Measurements from ENCODE around the gene ABCC1. TPM values are rescaled to one million over a fixed set of nuclear protein-coding genes. Genes with fewer than 3 reads are reported as not detected.

ABCC1 gene
- total RNA-seq, 2 donors from 2014 or later, result 15.2 to 27.5 TPM

- no peak overlapping the region for H3K4me3 ChIP-seq
- H3K36me3 ChIP-seq, result no peaks in the 10 kb centered on the region
- H3K4me1 ChIP-seq, result peaks cover 0 to 19% of the 10 kb centered on the region in 2 donors
- H3K9me3 ChIP-seq, result peaks cover 0 to 8% of the 10 kb centered on the region in 2 donors
- no peak overlapping the region for H3K27ac ChIP-seq
- TF ChIP-seq, protein P1, sequence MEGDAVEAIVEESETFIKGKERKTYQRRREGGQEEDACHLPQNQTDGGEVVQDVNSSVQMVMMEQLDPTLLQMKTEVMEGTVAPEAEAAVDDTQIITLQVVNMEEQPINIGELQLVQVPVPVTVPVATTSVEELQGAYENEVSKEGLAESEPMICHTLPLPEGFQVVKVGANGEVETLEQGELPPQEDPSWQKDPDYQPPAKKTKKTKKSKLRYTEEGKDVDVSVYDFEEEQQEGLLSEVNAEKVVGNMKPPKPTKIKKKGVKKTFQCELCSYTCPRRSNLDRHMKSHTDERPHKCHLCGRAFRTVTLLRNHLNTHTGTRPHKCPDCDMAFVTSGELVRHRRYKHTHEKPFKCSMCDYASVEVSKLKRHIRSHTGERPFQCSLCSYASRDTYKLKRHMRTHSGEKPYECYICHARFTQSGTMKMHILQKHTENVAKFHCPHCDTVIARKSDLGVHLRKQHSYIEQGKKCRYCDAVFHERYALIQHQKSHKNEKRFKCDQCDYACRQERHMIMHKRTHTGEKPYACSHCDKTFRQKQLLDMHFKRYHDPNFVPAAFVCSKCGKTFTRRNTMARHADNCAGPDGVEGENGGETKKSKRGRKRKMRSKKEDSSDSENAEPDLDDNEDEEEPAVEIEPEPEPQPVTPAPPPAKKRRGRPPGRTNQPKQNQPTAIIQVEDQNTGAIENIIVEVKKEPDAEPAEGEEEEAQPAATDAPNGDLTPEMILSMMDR (IDR thresholded peaks at IDR 0.05), result no peak
- H3K27me3 ChIP-seq, result no peaks in the 10 kb centered on the region
- DNase-seq (ENCODE audit: low spot score), result no peak
These were observed 17.6 kb downstream of the ABCC1 start for GRCh38 chr16:15966836-15967546.

DNA sequence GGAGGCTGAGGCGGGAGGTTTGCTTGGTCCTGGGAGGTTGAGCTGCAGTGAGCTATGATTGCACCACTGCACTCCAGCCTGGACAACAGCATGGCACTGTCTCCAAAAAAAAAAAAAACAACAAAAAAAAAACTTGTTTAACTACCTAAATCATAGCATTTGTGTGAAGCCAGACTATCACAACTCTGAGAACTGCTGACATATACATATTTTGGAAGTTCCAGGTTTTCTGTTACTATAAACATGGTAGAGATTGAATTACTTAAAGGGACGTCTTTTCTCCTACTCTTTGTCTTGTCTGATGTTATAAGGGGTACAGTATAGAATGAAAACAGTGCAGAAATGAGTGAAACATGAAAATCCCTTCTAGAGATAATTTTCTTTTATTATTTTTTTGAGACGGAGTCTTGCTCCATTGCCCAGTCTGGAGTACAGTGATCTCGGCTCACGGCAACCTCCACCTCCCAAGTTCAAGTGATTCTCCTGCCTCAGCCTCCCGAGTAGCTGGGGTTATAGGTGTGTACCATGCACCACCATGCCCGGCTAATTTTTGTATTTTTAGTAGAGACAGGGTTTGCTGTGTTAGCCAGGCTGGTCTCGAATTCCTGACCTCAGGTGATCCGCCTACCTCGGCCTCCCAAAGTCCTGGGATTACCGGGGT is 18.4 kb downstream of the ABCC1 start:
- H3K27me3 ChIP-seq, result no peaks in the 10 kb centered on the region
- TF ChIP-seq, protein P1 (IDR thresholded peaks at IDR 0.05), result no peak
- no peak overlapping the region for H3K27ac ChIP-seq
- no peaks in the 10 kb centered on the region for H3K36me3 ChIP-seq
- H3K4me1 ChIP-seq, result peaks cover 0 to 19% of the 10 kb centered on the region in 2 donors
- H3K9me3 ChIP-seq, result peaks cover 0 to 16% of the 10 kb centered on the region in 2 donors
- no peak for DNase-seq (ENCODE audit: low spot score)
- no peak overlapping the region for H3K4me3 ChIP-seq

DNA sequence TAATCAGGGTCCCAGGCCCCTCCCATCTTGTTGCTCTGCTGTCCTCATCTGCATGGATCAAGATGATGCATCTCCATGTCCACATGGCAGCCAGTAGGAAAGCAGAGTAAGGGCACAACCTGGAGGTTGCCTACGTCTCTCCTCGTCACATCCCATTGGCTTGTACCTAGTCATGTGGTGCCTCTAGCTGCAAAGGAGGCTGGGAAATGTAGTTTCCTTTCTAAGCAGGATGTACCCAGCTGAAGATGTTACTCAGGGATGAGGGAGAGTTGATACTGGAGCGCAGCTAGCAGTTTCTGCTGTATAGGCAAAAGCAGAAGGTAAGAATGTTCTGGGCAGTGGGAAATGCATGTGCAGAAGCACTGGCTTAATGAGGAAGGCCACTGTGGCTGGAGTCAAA is 20.8 kb downstream of the ABCC1 start:
- no peak overlapping the region for H3K4me3 ChIP-seq
- peaks cover 0 to 28% of the 10 kb centered on the region in 2 donors for H3K4me1 ChIP-seq
- no peak overlapping the region for H3K27ac ChIP-seq
- peaks cover 0 to 19% of the 10 kb centered on the region in 2 donors for H3K9me3 ChIP-seq
- no peaks in the 10 kb centered on the region for H3K27me3 ChIP-seq
- no peak for DNase-seq (ENCODE audit: low spot score)
- no peaks in the 10 kb centered on the region for H3K36me3 ChIP-seq
- TF ChIP-seq, protein P1 (IDR thresholded peaks at IDR 0.05), result no peak

- no peak overlapping the region for H3K4me3 ChIP-seq
- DNase-seq (ENCODE audit: low spot score), result no peak
- H3K27ac ChIP-seq, result no peak overlapping the region
- TF ChIP-seq, protein P1 (IDR thresholded peaks at IDR 0.05), result no peak
- no peaks in the 10 kb centered on the region for H3K27me3 ChIP-seq
- peaks cover 0 to 33% of the 10 kb centered on the region in 2 donors for H3K4me1 ChIP-seq
- H3K36me3 ChIP-seq, result no peaks in the 10 kb centered on the region
- peaks cover 0 to 19% of the 10 kb centered on the region in 2 donors for H3K9me3 ChIP-seq
These were observed 21.5 kb downstream of the ABCC1 start for GRCh38 chr16:15970743-15971439.

DNA sequence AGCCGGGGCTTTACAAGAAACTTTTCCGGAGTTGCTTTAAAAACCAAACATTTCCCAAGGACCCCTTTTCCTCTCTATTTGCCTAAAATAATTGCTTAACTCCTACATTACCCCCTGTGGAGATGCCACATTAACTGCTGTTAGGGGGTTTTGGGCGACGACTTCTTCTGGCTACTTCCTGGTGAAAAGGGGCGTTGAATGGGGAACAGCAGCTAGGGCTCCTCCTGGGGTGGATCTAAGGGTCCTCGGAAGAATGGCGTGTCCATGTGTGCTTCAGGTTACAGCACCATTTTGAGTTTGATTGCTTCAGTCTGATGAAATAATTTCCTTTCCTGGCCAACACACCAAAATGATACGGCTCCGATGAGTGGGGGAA is 22.0 kb downstream of the ABCC1 start:
- Histone ChIP-seq H3K4me3 (no peak overlapping the region), H3K27me3 (no peaks in the 10 kb centered on the region), H3K4me1 (peaks cover 0 to 39% of the 10 kb centered on the region in 2 donors), H3K27ac (no peak overlapping the region), H3K9me3 (peaks cover 0 to 19% of the 10 kb centered on the region in 2 donors), H3K36me3 (no peaks in the 10 kb centered on the region)
- TF ChIP-seq, protein P1 (IDR thresholded peaks at IDR 0.05), result no peak
- no peak for DNase-seq (ENCODE audit: low spot score)
